ENCODE measurements around the gene ESRRB.

The ESRRB gene

DNA sequence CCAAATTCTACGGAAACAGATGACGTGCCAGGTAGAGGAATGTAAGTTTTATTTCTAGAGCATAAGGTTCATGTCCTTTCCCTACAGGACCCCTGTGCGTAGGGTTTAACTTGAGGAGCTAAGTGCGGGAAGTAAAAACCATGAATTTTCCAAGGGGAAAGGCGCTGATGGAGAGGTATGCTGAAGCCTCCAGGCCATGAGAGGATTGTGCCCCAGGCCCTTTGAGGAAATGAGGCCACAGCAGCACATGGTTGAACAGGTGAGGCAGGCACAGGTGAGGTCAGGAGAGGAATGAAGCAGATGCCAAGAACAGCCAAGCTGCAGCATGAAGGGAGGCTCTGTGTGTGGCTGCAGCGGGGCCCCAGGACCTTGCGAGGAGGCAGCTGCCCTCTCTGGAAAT lies 14.7 kb downstream of the ESRRB start:
- ChIA-PET POLR2A (no interaction called here), CTCF (interaction anchor here (3.0 to 8.5 kb wide), 2 partner anchors 340 to 483 kb away, joined by 10 to 159 read pairs; no protein-coding TSS in a partner anchor)
- TF ChIP-seq, protein P1, sequence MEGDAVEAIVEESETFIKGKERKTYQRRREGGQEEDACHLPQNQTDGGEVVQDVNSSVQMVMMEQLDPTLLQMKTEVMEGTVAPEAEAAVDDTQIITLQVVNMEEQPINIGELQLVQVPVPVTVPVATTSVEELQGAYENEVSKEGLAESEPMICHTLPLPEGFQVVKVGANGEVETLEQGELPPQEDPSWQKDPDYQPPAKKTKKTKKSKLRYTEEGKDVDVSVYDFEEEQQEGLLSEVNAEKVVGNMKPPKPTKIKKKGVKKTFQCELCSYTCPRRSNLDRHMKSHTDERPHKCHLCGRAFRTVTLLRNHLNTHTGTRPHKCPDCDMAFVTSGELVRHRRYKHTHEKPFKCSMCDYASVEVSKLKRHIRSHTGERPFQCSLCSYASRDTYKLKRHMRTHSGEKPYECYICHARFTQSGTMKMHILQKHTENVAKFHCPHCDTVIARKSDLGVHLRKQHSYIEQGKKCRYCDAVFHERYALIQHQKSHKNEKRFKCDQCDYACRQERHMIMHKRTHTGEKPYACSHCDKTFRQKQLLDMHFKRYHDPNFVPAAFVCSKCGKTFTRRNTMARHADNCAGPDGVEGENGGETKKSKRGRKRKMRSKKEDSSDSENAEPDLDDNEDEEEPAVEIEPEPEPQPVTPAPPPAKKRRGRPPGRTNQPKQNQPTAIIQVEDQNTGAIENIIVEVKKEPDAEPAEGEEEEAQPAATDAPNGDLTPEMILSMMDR (IDR thresholded peaks at IDR 0.05; ENCODE audit: control extremely low read depth, extremely low read depth, low read depth, missing control alignments): no peak
- DNase-seq (ENCODE audit: extremely low spot score): no peak

DNA sequence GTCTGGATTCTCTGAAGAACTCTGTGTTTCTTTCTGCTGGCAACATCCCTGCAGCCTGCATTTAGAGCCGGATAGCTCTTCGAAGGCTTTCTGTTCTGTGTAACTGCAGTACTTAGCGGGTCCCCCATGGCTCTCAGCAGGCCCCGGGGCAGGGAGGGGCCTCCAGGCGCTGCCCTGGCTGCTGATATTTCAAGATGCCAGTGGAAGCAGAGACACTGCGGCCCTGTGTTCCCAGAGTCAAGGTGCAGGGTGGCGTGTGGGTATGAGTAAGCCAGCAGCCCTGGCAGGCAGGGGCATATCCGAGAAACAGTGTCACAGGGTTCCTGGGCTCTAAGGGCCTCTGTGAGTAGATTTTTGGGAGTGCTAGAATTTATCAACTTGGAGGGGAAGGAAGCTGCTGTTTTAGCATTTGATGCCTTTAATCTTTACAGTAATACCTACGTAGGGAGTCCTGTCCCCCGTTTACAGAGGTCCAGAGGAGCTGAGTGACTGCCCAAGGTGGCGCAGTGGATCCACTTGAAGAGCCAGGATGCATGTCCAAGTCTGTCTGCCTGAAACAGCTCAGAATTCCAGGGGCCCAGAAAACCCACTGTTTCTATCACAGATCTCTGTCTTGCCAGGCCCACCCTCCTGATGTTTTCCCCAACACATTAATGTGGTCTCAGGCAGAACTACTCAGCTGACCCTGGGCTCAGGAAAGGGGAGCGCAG lies 16.2 kb downstream of the ESRRB start:
- ChIA-PET POLR2A (interaction anchor here (0.6 kb wide), 1 partner anchor 61 kb away, joined by 5 read pairs; no protein-coding TSS in a partner anchor), CTCF (interaction anchor here (0.6 to 8.5 kb wide), 5 partner anchors 15 to 485 kb away, joined by 3 to 159 read pairs (median 6); no protein-coding TSS in a partner anchor)
- no peak for DNase-seq (ENCODE audit: extremely low spot score)
- TF ChIP-seq, protein P1 (IDR thresholded peaks at IDR 0.05; ENCODE audit: control extremely low read depth, extremely low read depth, low read depth, missing control alignments): no peak

GRCh38 chr14:76394569-76394968 lies 18.6 kb downstream of the ESRRB start:
- TF ChIP-seq, protein P1 (IDR thresholded peaks at IDR 0.05; ENCODE audit: control extremely low read depth, extremely low read depth, low read depth, missing control alignments): no peak
- DNase-seq (ENCODE audit: extremely low spot score): no peak
- ChIA-PET CTCF (interaction anchor here (8.5 kb wide), 1 partner anchor 344 kb away, joined by 159 read pairs; no protein-coding TSS in a partner anchor), POLR2A (no interaction called here)

DNA sequence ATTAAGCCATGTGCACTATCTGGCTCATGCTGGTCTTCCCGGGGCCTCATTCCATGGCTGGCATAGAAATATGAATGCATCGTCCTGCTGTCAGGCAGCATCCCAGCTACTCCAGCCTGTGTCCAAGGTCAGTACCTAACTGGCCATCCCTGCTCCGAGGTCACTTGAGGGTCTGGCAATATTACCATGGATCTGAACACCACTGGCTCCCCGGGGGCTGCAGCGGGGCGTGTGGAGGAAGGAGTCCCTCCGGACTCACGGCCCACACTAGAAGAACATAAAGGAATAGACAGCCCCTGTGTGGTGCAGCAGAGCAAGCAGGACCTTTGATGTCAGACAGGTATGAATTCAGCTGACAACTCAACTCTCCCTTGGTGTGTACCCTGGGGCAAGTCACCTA lies 19.2 kb downstream of the ESRRB start:
- TF ChIP-seq, protein P1 (IDR thresholded peaks at IDR 0.05; ENCODE audit: control extremely low read depth, extremely low read depth, low read depth, missing control alignments): no peak
- ChIA-PET CTCF (no interaction called here), POLR2A (no interaction called here)
- no peak for DNase-seq (ENCODE audit: extremely low spot score)

DNA sequence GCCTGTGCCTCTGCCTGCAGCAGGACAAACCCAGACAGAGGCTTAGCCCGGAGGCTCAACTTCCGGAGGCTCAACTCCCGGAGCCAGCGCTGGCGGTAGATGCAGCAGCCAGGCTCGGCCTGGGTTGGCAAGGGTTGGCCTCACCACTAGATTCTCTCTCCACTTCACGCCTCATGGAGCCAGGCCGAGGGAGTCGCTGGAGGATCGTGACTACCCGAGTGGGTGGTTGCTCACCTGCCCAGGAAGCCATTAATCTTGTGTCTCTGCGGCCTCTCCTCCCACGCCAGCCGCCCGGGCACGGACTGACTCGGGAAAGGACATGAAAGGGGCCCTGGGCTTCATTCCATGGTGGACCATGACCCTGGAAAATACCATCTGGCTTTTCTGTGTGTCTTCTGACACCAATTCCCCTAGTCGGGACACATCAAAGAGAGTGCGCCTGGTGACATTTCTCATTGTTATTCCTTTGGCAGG lies 20.8 kb downstream of the ESRRB start:
- ChIA-PET CTCF (no interaction called here), POLR2A (no interaction called here)
- TF ChIP-seq, protein P1 (IDR thresholded peaks at IDR 0.05; ENCODE audit: control extremely low read depth, extremely low read depth, low read depth, missing control alignments): no peak
- DNase-seq (ENCODE audit: extremely low spot score): no peak

- no peak for DNase-seq (ENCODE audit: extremely low spot score)
- ChIA-PET CTCF (interaction anchor here (1.2 kb wide), 1 partner anchor 349 kb away, joined by 3 read pairs; no protein-coding TSS in a partner anchor), POLR2A (interaction anchor here (0.6 kb wide), 1 partner anchor 243 kb away, joined by 3 read pairs; no protein-coding TSS in a partner anchor)
- TF ChIP-seq, protein P1 (IDR thresholded peaks at IDR 0.05; ENCODE audit: control extremely low read depth, extremely low read depth, low read depth, missing control alignments): no peak
These were observed 29.7 kb downstream of the ESRRB start for GRCh38 chr14:76405627-76406026.
